GM12872 (cell line): Measurements from ENCODE around the gene VRTN.

Source experiments
- TF ChIP-seq, protein P1 (sequence below): IDR thresholded peaks from 3 replicates; pipeline ENCODE4 v1.5.1; 2011; ENCODE audit warnings: low read depth, mild to moderate bottlenecking, low read length, moderate library complexity; ENCODE audit not compliant: insufficient read depth

VRTN gene

DNA sequence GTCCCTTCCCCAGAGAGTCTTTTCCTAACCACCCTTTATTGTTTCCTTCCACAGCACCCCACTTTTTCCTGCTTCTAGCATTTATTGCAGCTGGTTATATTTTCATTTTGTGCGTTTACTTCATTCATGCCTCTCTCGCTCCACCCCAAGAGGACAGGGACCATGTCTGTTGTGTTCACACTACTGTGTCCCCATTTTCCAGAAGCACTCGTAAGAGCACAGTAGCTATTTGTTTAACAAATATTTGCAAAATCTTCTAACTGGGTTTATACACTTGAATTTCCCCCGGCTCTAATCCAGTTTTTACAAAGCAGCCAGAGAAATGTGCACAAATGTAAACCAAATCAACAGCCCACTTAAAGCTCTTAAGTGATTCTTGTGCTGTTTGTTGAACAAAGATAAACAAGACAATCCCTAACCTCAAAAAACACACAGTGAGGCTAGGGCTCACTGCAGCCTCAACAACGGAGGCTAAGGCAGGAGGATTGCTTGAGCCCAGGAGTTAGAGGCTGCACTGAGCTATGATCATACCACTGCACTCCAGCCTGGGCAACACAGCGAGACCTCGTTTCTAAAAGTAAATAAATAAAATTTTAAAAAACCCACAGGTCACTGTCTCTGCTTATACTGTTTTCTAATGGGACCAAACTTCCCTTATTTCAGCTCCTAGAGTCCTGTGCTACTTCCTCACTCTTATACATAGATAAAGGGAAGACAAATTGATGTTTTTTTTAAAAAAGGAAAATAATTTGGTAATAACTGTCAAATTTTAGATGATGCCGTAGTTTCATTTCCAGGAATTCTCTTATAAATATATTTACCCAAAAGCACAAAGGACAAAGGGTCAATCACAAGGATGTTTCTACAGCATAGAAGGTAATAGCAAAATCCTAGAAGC, 38.9 kb upstream of the VRTN start:
- TF ChIP-seq, protein P1, sequence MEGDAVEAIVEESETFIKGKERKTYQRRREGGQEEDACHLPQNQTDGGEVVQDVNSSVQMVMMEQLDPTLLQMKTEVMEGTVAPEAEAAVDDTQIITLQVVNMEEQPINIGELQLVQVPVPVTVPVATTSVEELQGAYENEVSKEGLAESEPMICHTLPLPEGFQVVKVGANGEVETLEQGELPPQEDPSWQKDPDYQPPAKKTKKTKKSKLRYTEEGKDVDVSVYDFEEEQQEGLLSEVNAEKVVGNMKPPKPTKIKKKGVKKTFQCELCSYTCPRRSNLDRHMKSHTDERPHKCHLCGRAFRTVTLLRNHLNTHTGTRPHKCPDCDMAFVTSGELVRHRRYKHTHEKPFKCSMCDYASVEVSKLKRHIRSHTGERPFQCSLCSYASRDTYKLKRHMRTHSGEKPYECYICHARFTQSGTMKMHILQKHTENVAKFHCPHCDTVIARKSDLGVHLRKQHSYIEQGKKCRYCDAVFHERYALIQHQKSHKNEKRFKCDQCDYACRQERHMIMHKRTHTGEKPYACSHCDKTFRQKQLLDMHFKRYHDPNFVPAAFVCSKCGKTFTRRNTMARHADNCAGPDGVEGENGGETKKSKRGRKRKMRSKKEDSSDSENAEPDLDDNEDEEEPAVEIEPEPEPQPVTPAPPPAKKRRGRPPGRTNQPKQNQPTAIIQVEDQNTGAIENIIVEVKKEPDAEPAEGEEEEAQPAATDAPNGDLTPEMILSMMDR: no peak

DNA sequence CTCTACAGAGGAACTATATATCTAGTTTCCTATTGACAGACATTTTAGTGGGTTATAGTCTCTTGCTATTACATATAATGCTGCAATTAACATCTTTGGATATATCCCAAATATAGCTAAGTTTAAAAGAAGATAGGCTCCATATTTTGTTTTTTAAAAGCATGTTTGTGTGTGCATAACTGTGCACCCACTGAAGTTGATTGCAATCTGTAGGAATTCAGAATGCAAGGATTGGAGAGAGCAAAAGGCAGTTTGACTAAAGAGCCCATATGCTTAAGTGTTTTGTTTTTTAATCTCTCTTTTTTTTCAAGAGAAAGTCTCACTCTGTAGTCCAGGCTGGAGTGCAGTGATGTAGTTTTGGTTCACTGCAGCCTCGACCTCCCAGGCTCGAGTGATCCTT, 36.1 kb upstream of the VRTN start:
- TF ChIP-seq, protein P1: no peak

DNA sequence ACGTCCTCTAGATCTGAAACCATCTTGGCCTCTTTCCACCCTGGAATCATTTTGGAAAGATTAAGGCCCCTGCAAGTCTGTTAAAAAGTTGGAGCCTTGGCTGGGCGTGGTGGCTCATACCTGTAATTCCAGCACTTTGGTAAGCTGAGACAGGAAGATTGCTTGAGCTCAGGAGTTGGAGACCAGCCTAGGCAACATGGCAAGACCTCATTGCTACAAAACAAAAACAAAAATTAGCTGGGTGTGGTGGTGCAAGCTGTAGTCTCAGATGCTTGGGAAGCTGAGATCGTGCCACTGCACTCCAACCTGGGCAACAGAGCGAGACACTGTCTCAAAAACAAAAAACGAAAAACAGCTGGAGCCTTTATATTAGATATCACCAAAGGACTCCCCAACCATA, 34.7 kb upstream of the VRTN start:
- TF ChIP-seq, protein P1: no peak

DNA sequence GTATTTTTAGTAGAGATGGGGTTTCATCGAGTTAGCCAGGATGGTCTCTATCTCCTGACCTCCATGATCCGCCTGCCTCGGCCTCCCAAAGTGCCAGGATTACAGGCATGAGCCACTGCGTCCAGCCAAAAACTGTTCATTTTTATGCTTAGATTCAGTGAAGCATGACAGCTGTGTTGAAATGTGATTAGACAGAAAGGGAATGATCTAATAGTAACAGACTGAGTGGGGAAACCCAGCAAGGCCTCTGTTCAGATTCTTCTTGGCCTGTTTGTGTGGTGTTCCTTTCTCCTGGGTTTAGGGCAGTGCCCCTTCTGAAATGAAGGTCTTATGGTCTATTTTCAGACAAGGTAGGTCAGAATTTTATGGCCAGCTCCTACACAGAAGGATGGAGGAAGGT, 33.7 kb upstream of the VRTN start:
- TF ChIP-seq, protein P1: no peak

DNA sequence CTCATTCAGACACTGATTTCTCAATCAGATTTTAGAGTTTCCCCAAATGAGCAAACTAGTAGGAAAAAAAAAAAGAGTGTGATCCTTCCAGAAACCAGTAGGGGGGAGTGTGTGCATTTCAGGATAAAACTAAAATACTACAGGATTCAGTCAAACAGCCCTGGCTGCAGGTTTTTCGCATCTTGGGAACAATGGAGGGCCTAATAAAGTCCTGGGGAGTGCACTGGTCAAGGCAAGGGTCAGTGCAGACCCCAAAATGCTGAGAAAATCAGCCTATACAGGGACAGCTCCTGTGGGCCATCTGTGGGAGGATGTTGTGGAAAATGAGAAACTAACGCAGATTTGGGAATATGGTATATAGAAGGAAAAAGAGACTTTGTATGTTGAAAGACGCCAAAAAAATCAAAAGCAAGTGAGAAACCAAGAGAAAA, 23.3 kb upstream of the VRTN start:
- TF ChIP-seq, protein P1: peak; percentile 60; the same call in 2 of the 3 replicates

DNA sequence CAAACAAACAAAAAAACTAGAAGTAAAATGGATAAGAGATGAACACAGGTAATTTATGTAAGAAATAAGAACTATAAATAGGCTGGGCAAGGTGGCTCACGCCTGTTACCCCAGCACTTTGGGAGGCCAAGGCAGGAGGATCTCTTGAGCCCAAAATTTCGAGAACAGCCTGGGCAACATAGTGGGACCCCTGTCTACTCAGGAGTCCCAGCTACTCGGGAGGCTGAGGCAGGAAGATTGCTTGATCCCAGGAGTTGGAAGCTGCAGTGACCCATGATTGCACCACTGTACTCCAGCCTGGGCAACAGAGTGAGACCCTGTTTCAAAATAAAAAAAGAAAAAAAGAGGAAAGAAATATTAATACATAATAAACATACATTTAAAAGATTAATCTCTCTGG, 22.8 kb upstream of the VRTN start:
- TF ChIP-seq, protein P1: no peak

DNA sequence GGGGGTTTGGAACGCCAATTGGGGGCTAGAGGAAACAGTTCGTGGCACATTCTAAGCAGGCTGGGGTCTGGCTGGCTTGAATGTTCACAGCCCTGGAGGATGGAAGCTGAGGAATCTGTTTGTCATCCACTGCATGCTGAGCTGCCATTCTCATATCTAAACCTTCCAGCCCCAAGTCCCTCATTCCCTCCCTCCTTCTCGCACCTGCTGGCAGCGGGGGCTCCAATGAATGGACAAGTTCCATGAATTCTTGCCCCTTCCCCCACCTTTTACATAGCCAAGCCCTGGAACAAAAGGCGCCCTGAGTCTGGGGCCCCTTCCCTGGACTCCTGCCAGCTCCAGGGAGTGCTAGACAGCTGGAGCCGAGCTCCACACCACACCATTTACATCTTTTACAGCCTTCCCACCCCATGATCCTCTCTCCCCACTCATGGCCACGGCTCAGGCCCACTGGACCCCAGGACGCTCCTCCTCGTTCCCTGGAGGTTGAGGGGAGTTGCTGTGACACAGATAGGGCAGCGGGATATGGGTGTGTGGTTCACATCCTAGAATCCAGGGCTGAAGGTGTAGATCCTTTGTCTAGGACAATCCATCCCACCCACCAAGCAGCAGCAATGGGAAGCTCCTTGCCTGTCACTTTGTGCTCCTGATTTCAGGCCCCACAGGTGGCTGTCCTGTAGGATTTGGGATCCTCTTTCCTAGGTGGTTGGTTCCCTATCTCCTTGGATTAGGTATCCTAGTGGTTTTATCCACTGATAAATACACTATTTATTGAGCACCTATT, 21.7 kb upstream of the VRTN start:
- TF ChIP-seq, protein P1: no peak
